ENCODE measurements around the gene PRKCE. TPM values are rescaled to one million over a fixed set of nuclear protein-coding genes. Genes with fewer than 3 reads are reported as not detected.

The PRKCE gene
- total RNA-seq, 2 experiments from 2014 or later: 17.0 to 42.1 TPM

GRCh38 chr2:45833301-45833967 is 182.0 kb downstream of the PRKCE start:
- POLR2A ChIA-PET: interaction anchor here (0.5 to 3.2 kb wide), 22 partner anchors 8 to 1862 kb away, joined by 3 to 33 read pairs (median 4); partner anchors contain the start of gene PRKCE
- peak overlapping the region; percentile 83 for H3K27ac ChIP-seq (ENCODE audit: low read depth, low read length, poor library complexity, severe bottlenecking)
- TF ChIP-seq, protein P1, sequence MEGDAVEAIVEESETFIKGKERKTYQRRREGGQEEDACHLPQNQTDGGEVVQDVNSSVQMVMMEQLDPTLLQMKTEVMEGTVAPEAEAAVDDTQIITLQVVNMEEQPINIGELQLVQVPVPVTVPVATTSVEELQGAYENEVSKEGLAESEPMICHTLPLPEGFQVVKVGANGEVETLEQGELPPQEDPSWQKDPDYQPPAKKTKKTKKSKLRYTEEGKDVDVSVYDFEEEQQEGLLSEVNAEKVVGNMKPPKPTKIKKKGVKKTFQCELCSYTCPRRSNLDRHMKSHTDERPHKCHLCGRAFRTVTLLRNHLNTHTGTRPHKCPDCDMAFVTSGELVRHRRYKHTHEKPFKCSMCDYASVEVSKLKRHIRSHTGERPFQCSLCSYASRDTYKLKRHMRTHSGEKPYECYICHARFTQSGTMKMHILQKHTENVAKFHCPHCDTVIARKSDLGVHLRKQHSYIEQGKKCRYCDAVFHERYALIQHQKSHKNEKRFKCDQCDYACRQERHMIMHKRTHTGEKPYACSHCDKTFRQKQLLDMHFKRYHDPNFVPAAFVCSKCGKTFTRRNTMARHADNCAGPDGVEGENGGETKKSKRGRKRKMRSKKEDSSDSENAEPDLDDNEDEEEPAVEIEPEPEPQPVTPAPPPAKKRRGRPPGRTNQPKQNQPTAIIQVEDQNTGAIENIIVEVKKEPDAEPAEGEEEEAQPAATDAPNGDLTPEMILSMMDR (conservative IDR thresholded peaks at IDR 0.05; ENCODE audit: low read length): no peak
- TF ChIP-seq EZH2phosphoT487 (IDR thresholded peaks at IDR 0.05; ENCODE audit: borderline replicate concordance, low read depth, low read length): no peak
- peak overlapping the region; percentile 71 for H3K4me2 ChIP-seq (ENCODE audit: low read length)
- H3K9me3 ChIP-seq (ENCODE audit: low read length): peaks cover 15% of the 10 kb centered on the region
- no peaks in the 10 kb centered on the region; the same call in 1 of the 2 replicates for H3K36me3 ChIP-seq (ENCODE audit: insufficient read depth, low read length)
- no TSS peak for BruUV-seq (replicated peaks)
- no peaks in the 10 kb centered on the region for H4K20me1 ChIP-seq (ENCODE audit: insufficient read depth, low read length)
- H2AFZ ChIP-seq (ENCODE audit: low read length): peak overlapping the region; percentile 82
- DNase-seq (ENCODE audit: low spot score): peak; percentile 31
- H3K4me1 ChIP-seq (ENCODE audit: insufficient read depth, low read length, poor library complexity, severe bottlenecking): peaks cover 55% of the 10 kb centered on the region
- no peaks in the 10 kb centered on the region for H3K9me2 ChIP-seq (ENCODE audit: insufficient read depth, low read length)
- intact Hi-C loops (cut with micrococcal nuclease; ENCODE audit: unreplicated experiment): no loop called here
- no peaks in the 10 kb centered on the region for H3K79me2 ChIP-seq (ENCODE audit: insufficient read depth, low read depth, low read length)
- peak overlapping the region; percentile 32 for H3K4me3 ChIP-seq (ENCODE audit: low read depth, low read length, poor library complexity, severe bottlenecking)
- CTCF ChIA-PET (ENCODE audit: unreplicated experiment): interaction anchor here (1.3 to 1.9 kb wide), 3 partner anchors 10 to 187 kb away, joined by 4 to 5 read pairs (median 4); partner anchors contain the start of gene PRKCE

- Histone ChIP-seq H3K9me3 (ENCODE audit: low read length) (peaks cover 15% of the 10 kb centered on the region), H3K4me1 (ENCODE audit: insufficient read depth, low read length, poor library complexity, severe bottlenecking) (peaks cover 57% of the 10 kb centered on the region), H3K4me3 (ENCODE audit: low read depth, low read length, poor library complexity, severe bottlenecking) (peak overlapping the region; percentile 32), H3K36me3 (ENCODE audit: insufficient read depth, low read length) (no peaks in the 10 kb centered on the region; the same call in 1 of the 2 replicates), H3K79me2 (ENCODE audit: insufficient read depth, low read depth, low read length) (no peaks in the 10 kb centered on the region), H2AFZ (ENCODE audit: low read length) (peak overlapping the region; percentile 82), H4K20me1 (ENCODE audit: insufficient read depth, low read length) (no peaks in the 10 kb centered on the region), H3K9me2 (ENCODE audit: insufficient read depth, low read length) (no peaks in the 10 kb centered on the region), H3K27ac (ENCODE audit: low read depth, low read length, poor library complexity, severe bottlenecking) (peak overlapping the region; percentile 83), H3K4me2 (ENCODE audit: low read length) (peak overlapping the region; percentile 71)
- BruUV-seq (replicated peaks): no TSS peak
- intact Hi-C loops (cut with micrococcal nuclease; ENCODE audit: unreplicated experiment): no loop called here
- TF ChIP-seq, protein P1 (conservative IDR thresholded peaks at IDR 0.05; ENCODE audit: low read length): no peak
- TF ChIP-seq EZH2phosphoT487 (IDR thresholded peaks at IDR 0.05; ENCODE audit: borderline replicate concordance, low read depth, low read length): no peak
- CTCF ChIA-PET (ENCODE audit: unreplicated experiment): interaction anchor here (1.3 to 1.9 kb wide), 3 partner anchors 10 to 188 kb away, joined by 4 to 5 read pairs (median 4); partner anchors contain the start of gene PRKCE
- POLR2A ChIA-PET: interaction anchor here (0.5 to 3.2 kb wide), 20 partner anchors 8 to 1861 kb away, joined by 3 to 33 read pairs (median 4); partner anchors contain the start of gene PRKCE
- peak; percentile 86 for DNase-seq (ENCODE audit: low spot score)
These were observed 182.5 kb downstream of the PRKCE start for GRCh38 chr2:45833968-45834344.

All from OCI-LY7 (cell line).